HG03025 (cell line): ENCODE measurements around the gene EGFL7.
"Not testable (repeated sequence)": the region's sequence is repeated elsewhere in the genome, so short reads cannot be mapped to it uniquely, and the experiment has no call there.

Experiments used
- ATAC-seq: cut with Tn5 transposase; IDR thresholded peaks from one replicate; pipeline ENCODE4 v1.9.1; 2021; ENCODE audit warnings: mild to moderate bottlenecking, moderate library complexity; ENCODE audit not compliant: unreplicated experiment, low FRiP score

EGFL7 gene

GRCh38 chr9:136695955-136696354 lies 33.2 kb downstream of the EGFL7 start:
- ATAC-seq: no peak

- ATAC-seq: no peak
Observed at GRCh38 chr9:136696502-136696901, 33.8 kb downstream of the EGFL7 start.

- ATAC-seq: no peak
Observed at GRCh38 chr9:136697146-136697820, 34.6 kb downstream of the EGFL7 start.

GRCh38 chr9:136697821-136698526 lies 35.3 kb downstream of the EGFL7 start:
- no peak for ATAC-seq

- no peak for ATAC-seq
Observed at GRCh38 chr9:136698635-136699246, 36.0 kb downstream of the EGFL7 start.

- no peak for ATAC-seq
Observed at GRCh38 chr9:136700304-136700703, 37.6 kb downstream of the EGFL7 start.

- no peak for ATAC-seq
Observed at GRCh38 chr9:136700959-136701667, 38.4 kb downstream of the EGFL7 start.

GRCh38 chr9:136701668-136702053 lies 38.9 kb downstream of the EGFL7 start:
- no peak for ATAC-seq

- no peak for ATAC-seq
Observed at GRCh38 chr9:136703276-136703860, 40.7 kb downstream of the EGFL7 start.

- not testable (repeated sequence) for ATAC-seq
Observed at GRCh38 chr9:136704741-136705140, 42.0 kb downstream of the EGFL7 start.

GRCh38 chr9:136705564-136705963 lies 42.8 kb downstream of the EGFL7 start:
- no peak for ATAC-seq

GRCh38 chr9:136707011-136707410 lies 44.3 kb downstream of the EGFL7 start:
- no peak for ATAC-seq

GRCh38 chr9:136707849-136708517 lies 45.3 kb downstream of the EGFL7 start:
- no peak for ATAC-seq

GRCh38 chr9:136709454-136710109 lies 46.9 kb downstream of the EGFL7 start:
- ATAC-seq: no peak

GRCh38 chr9:136710543-136710942 lies 47.8 kb downstream of the EGFL7 start:
- ATAC-seq: no peak

- ATAC-seq: not testable (repeated sequence)
Observed at GRCh38 chr9:136711219-136711648, 48.5 kb downstream of the EGFL7 start.

- no peak for ATAC-seq
Observed at GRCh38 chr9:136711751-136712689, 49.3 kb downstream of the EGFL7 start, which contains the start of gene DIPK1B. DIPK1B (plus strand) TSS chr9:136712572; CDS start chr9:136712666, 94 bp downstream.
